Heart left ventricle (tissue), 13 donors: Measurements from ENCODE around the gene TUSC2.

Experiments
- CTCF ChIP-seq, 12 donors: fragments of 200-600 bp; sonication (generic) in 4 of 12; IDR thresholded peaks; one replicate each; pipeline versions ENCODE4 v1.5.0 to v1.8.0; 2018 to 2022; ENCODE audit warnings: antibody characterized with exemption in 12 of 12, mild to moderate bottlenecking in 5 of 12
- POLR2A ChIP-seq, 2 donors: fragments of 450-650 bp; IDR thresholded peaks; one replicate each; pipeline ENCODE4 v1.6.1; 2017; ENCODE audit warnings: antibody characterized with exemption in 2 of 2, mild to moderate bottlenecking in 2 of 2, moderate library complexity in 2 of 2
- donor health status: ischemic (EF 13 %, LVEDD 7.1; RV severe dilation, severe dysfunction).
- donor health status: DM: no; HTN: yes; CAD: no.
- donor health status: DM: no; HTN: no; CAD: no.
- donor health status: ischemic (EF 25% LVEDD 6.9; RV normal size, moderate dysfunction).
- donor health status: ischemic (EF 25% LVEDD 5.7; RV mildly dilated, moderate dysfunction).
- donor health status: ischemic (EF 35%, LVEDD 5.7; RV mildly dilated, moderate dysfunction).
- donor health status: nonischemic (EF 11% LVEDD 7.7; RV severe dilation, severe dysfunction).
- donor health status: DM: yes; HTN: yes; CAD: no.
- donor health status: PGD.
- donor health status: ischemic (EF 29% LVEDD 5.4; RV normal size, mild dysfunction).
- donor health status: nonischemic (EF 23%, LVEDD 6.1; RV moderate dilation, normal function).

GRCh38 chr3:50299638-50299928 is 28.4 kb downstream of the TUSC2 start:
- TF ChIP-seq CTCF (IDR thresholded peaks at IDR 0.05) = no peak
- no peak for TF ChIP-seq POLR2A (IDR thresholded peaks at IDR 0.05)
